ENCODE data around the gene CPED1. TPM values are rescaled to one million over a fixed set of nuclear protein-coding genes. Genes with fewer than 3 reads are reported as not detected.

The CPED1 gene
- total RNA-seq, 2 donors from 2014 or later, result 5.3 to 7.3 TPM

DNA sequence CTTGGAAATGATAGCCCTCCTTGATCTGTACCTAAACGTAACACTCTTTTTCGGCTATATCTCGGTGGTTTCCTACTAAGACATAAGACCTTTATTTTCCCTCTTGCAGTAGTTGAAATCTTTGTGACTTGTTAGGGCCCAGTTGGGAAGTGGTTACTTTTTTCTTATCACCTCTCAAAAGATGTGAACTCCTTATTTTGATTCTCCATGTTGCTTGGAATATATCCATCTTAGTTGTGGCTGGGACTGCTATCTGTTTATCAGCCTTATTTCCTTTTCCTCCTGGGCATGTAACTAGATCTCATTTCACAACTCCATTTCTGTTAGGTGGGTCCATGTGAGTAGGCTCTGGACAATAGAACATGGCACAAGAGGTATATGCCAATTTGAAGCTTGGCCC is 4.1 kb upstream of the CPED1 start:
- peaks cover 0 to under 1% of the 10 kb centered on the region in 2 donors for H3K27me3 ChIP-seq
- no peaks in the 10 kb centered on the region for H3K9me3 ChIP-seq

DNA sequence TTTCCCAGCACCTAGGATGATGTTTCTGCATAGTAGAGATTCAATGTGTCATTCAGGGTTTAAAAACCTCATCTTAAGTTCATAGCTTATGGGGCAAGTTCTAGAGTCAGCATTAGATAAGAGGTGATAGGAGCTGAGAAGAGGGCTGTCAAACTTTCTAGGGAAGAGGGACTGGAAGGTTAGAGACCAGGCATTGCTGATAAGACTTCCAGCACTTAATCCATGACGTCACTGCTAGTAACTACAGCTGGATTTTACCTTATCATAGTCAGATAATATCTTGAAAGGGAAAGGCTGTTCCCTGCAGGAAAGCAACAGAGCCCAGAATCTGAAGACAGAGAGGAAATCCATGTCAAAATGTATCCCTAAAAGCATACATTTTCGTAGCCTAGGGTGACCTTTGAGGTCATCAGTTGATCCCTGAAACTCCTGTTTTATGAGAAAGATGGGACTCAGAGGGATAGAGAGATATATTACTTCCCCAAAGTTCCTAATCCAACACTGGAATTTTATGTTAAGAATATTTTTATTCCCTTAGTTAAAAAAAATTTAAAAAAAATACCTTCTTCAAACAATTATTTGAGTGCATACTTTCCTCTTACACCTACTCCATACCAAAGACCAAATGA is 3.3 kb upstream of the CPED1 start:
- no peak for ATAC-seq
- intact Hi-C loops (cut with DNase I), result loop anchor here (5.0 kb wide), 1 partner anchor 92 kb away; no protein-coding TSS in a partner anchor
- 23 to 46% methylated on average over 2 of the region's 2 CpGs for WGBS, 2 donors

More for the DNA sequence above, 4.1 kb upstream of the CPED1 start:
- H3K27ac ChIP-seq, result no peak overlapping the region
- H3K4me1 ChIP-seq, result peaks cover 15% of the 10 kb centered on the region
- DNase-seq, result no peak
- H3K4me3 ChIP-seq, result no peak overlapping the region
- no peaks in the 10 kb centered on the region for H3K36me3 ChIP-seq (replicated peaks in 1 of 2; ENCODE audit: insufficient read depth in 1 of 2, low read depth in 2 of 2)
- 92 to 93% methylated on average over 3 of the region's 3 CpGs for WGBS, 2 donors
- TF ChIP-seq, protein P1, sequence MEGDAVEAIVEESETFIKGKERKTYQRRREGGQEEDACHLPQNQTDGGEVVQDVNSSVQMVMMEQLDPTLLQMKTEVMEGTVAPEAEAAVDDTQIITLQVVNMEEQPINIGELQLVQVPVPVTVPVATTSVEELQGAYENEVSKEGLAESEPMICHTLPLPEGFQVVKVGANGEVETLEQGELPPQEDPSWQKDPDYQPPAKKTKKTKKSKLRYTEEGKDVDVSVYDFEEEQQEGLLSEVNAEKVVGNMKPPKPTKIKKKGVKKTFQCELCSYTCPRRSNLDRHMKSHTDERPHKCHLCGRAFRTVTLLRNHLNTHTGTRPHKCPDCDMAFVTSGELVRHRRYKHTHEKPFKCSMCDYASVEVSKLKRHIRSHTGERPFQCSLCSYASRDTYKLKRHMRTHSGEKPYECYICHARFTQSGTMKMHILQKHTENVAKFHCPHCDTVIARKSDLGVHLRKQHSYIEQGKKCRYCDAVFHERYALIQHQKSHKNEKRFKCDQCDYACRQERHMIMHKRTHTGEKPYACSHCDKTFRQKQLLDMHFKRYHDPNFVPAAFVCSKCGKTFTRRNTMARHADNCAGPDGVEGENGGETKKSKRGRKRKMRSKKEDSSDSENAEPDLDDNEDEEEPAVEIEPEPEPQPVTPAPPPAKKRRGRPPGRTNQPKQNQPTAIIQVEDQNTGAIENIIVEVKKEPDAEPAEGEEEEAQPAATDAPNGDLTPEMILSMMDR (IDR thresholded peaks at IDR 0.05), result no peak
- TF ChIP-seq POLR2A (IDR thresholded peaks at IDR 0.05), result no peak
- ATAC-seq, result no peak
- intact Hi-C loops (cut with DNase I), result no loop called here

DNA sequence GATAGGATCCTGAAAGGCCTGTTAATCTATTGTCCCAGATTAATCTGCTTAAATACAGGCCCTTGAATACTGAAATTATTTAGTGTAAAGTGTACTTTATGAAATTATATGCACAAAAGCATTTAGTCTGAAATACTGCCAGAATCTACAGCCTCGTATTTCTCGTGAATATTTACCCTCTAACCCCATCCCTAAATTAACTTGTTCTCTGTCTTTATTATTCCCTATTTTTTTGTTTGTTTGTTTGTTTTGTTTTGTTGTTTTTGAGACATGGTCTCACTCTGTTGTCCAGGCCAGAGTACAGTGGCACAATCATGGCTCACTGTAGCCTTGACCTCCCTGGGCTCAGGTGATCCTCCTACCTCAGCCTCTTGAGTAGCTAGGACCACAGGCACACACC is 2.7 kb upstream of the CPED1 start:
- DNase-seq, result no peak
- no peak for TF ChIP-seq POLR2A (IDR thresholded peaks at IDR 0.05)
- TF ChIP-seq, protein P1 (IDR thresholded peaks at IDR 0.05), result no peak
- Histone ChIP-seq H3K4me1 (peaks cover 15% of the 10 kb centered on the region), H3K9me3 (no peaks in the 10 kb centered on the region), H3K27me3 (peaks cover 0 to 8% of the 10 kb centered on the region in 2 donors), H3K4me3 (no peak overlapping the region), H3K36me3 (replicated peaks in 1 of 2; ENCODE audit: insufficient read depth in 1 of 2, low read depth in 2 of 2) (no peaks in the 10 kb centered on the region), H3K27ac (no peak overlapping the region)
- ATAC-seq, result no peak
- WGBS, 2 donors, result 58 to 67% methylated on average over 2 of the region's 2 CpGs
- intact Hi-C loops (cut with DNase I), result loop anchor here (5.0 kb wide), 1 partner anchor 91 kb away; no protein-coding TSS in a partner anchor

More for the DNA sequence above, 3.3 kb upstream of the CPED1 start:
- Histone ChIP-seq H3K27ac (no peak overlapping the region), H3K27me3 (peaks cover 0 to 8% of the 10 kb centered on the region in 2 donors), H3K36me3 (replicated peaks in 1 of 2; ENCODE audit: insufficient read depth in 1 of 2, low read depth in 2 of 2) (no peaks in the 10 kb centered on the region), H3K9me3 (no peaks in the 10 kb centered on the region), H3K4me1 (peaks cover 15% of the 10 kb centered on the region), H3K4me3 (no peak overlapping the region)
- TF ChIP-seq POLR2A (IDR thresholded peaks at IDR 0.05), result no peak
- TF ChIP-seq, protein P1 (IDR thresholded peaks at IDR 0.05), result no peak
- no peak for DNase-seq

DNA sequence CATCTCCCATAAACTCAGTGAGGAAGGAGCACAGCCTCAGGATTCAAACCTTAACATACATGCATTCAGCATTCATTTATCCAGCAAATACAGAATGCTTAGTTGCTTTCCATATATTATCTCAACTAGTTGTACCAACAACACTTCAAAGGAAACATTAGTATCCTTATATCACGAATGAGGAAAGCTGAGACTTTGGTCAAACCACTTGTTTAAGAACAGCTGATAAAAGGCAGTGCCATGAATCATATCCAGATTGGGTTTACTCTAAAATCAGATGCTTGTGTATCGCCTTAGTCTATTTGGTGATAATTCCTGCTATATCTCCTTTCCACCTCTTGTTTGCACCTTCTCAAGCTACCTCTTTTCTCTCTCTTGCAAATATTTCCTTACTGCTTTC is 1.9 kb upstream of the CPED1 start:
- intact Hi-C loops (cut with DNase I), result loop anchor here (5.0 kb wide), 1 partner anchor 91 kb away; no protein-coding TSS in a partner anchor
- 42 to 53% methylated on average over 2 of the region's 2 CpGs for WGBS, 2 donors
- no peak for DNase-seq

More for the DNA sequence above, 1.9 kb upstream of the CPED1 start:
- no peaks in the 10 kb centered on the region for H3K36me3 ChIP-seq (replicated peaks in 1 of 2; ENCODE audit: insufficient read depth in 1 of 2, low read depth in 2 of 2)
- TF ChIP-seq, protein P1 (IDR thresholded peaks at IDR 0.05), result no peak
- no peaks in the 10 kb centered on the region for H3K9me3 ChIP-seq
- no peak overlapping the region for H3K4me3 ChIP-seq
- H3K27me3 ChIP-seq, result peaks cover 0 to 8% of the 10 kb centered on the region in 2 donors
- no peak for ATAC-seq
- no peak overlapping the region for H3K27ac ChIP-seq
- peaks cover 15% of the 10 kb centered on the region for H3K4me1 ChIP-seq

Data from body of pancreas (tissue), 4 donors.